Epithelial cell of prostate (primary cell): ENCODE measurements around the gene PSMB7.

Source experiments
- DNase-seq: peaks from one replicate; pipeline ENCODE4 v3.0.0-alpha.2; 2011; ENCODE audit warnings: low read depth, low spot score
- H3K27ac ChIP-seq: fragments of 450-650 bp; 2 replicates; pipeline ENCODE4 v1.5.1; 2017; ENCODE audit warnings: mild to moderate bottlenecking

The PSMB7 gene

GRCh38 chr9:124335320-124335707 is 79.9 kb downstream of the PSMB7 start:
- no peak overlapping the region for H3K27ac ChIP-seq
- DNase-seq: no peak

DNA sequence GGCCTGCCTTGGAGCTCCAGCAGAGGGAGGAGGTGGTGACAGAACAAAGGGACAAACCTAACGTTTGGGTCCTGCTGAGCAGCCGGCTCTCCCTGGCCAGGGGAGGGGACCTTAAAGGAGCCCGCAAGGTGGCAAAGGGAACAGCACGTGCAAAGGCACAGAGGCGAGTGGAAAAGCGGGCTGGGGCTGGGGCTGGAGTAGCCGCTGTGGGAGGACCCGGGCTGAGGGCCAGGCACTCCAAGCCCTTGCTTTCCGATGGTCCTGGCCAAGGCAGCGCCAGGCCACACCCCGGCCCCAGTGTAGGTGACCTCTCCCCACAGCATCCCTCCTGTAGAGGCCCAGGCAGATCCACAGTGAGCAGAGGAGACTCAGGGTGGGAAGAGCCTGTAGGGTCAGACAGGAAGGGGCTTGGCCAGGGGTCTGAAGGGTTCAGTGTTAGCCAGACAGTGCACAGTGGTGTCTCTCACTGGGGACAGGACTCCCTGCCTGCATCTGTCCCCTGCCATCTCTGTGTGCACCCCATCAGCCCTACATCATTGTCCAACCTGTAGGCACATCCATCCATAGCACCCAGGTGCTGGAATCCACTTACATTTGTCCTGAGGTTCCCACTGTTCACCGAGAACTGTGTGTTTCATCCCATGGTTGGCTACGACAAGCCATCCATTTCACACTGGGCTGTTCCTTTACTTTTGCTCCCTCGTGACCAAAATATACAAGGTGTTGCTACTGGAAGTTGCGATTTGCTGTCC is 80.5 kb downstream of the PSMB7 start:
- no peak overlapping the region for H3K27ac ChIP-seq
- DNase-seq: no peak

- DNase-seq: no peak
- no peak overlapping the region for H3K27ac ChIP-seq
These were observed 82.1 kb downstream of the PSMB7 start for GRCh38 chr9:124333203-124333579.

DNA sequence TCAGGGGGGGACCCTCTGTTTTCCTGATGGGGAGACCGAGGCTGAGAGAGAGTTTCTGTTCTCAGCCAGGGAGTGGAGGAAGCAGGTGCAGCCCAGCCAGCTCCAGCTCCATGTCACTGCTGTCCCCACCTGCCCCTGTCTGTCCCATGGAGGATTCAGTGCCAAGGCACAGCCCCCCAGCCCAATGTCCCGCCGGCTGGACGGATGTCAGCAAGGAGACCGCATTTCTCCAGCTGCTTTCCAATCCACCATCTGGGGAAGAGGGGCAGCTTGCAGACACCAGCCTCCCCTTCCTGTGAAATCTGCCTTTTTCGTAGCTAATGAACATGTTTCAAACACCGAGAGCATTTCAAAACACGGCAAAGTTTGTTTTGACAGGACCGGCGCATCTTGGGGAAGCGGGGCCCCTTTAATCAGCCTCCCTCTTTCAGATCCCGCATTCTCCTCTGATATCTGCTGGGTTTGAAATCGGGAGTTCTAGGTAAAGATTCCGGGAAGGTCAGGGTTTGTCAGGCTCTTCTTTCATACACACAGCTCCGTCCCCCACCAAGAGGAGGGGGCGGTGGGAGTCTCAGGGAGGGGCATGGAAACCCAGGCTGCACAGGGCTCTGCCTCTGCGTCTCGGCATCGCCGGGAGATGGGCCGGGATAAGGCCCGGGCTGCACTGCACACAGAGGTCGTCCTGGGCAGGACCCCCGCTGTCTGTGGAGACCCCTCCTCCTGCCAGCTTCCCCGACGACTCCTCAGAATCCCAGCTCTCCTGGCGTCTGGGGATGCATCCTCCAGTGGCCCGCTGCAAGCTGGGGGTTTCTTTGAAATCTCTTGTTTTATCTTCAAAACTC is 82.7 kb downstream of the PSMB7 start:
- H3K27ac ChIP-seq: no peak overlapping the region
- DNase-seq: no peak

GRCh38 chr9:124331580-124331979 is 83.7 kb downstream of the PSMB7 start:
- no peak overlapping the region for H3K27ac ChIP-seq
- DNase-seq: no peak

DNA sequence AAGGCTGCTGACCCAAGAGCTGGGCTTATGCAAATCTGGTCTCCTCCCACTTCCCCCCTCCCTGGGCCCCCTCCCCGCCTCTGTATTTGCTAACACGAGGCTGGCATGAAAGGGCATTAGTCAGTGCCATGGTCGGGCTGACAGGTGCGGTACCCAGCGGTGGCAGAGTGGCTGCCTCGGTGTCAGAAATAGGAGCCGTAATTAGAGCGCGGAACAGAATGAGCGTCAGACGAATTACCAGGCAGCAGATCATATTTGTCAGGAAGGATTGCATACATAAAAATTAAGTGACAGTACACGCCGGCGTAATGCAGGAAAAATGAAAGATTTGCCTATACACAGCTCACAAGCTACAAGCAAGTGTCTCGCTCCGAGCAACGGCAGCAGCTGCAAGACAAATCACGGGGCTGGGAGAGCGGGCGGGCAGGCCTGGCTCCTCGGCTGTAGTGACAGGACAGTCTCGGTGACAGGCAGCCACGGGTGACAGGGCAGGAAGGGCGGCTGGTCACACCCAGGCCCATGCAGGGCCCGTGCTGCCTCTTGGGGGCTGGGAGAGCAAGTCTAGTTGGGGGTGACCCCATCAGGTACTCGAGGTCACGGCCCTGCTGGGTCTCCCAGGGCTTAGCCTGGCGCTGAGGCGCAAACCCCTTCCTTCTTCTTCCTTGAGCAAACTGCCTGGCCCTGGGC is 85.1 kb downstream of the PSMB7 start:
- no peak overlapping the region for H3K27ac ChIP-seq
- DNase-seq: no peak

GRCh38 chr9:124329206-124329792 is 85.9 kb downstream of the PSMB7 start:
- no peak overlapping the region for H3K27ac ChIP-seq
- no peak for DNase-seq

GRCh38 chr9:124328285-124328684 is 87.0 kb downstream of the PSMB7 start:
- no peak overlapping the region for H3K27ac ChIP-seq
- DNase-seq: no peak

- no peak overlapping the region for H3K27ac ChIP-seq
- no peak for DNase-seq
These were observed 87.8 kb downstream of the PSMB7 start for GRCh38 chr9:124327491-124327890.

- DNase-seq: no peak
- no peak overlapping the region for H3K27ac ChIP-seq
These were observed 88.9 kb downstream of the PSMB7 start for GRCh38 chr9:124326378-124326777.

DNA sequence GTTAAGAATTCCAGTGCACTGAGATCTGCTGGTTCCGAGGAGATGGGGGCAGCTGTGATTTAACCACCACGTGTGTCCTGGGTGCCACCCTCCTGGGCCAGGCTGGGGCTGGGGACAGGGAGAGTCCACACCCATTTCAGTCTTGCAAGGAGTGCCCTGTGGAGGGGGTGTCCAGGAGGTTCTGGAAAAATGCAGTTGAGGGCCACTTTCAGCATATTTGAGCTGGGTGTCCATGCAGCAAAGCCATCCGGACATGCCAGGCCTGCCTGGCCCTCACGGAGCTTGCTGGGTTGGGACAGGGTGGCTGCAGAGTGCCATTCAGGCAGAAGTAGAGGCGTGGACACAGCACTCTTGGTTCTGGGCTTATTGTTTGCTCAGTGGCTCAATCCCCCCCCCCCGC is 89.4 kb downstream of the PSMB7 start:
- H3K27ac ChIP-seq: no peak overlapping the region
- DNase-seq: no peak

GRCh38 chr9:124323904-124324303 is 91.3 kb downstream of the PSMB7 start:
- DNase-seq: no peak
- H3K27ac ChIP-seq: no peak overlapping the region

- DNase-seq: no peak
- H3K27ac ChIP-seq: no peak overlapping the region
These were observed 92.4 kb downstream of the PSMB7 start for GRCh38 chr9:124322618-124323432.

DNA sequence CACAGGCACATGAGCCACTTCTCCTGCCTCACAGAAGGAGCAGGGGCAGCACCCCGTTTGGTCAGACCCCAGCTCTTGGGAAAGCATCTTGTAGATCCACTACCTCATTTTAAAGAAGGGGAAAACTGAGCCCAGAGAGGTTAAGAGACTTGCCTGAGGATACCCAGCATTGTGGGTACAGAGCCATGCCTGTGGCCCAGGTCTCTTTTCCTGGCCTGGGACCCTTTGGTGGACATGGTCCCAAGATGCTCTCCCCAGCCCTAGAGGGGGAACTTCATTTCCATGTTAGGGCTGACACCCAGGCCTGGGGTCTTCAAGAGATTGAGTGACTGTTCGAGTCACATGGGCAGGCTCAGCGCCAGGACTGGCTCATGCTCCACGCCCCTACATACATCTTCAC is 93.3 kb downstream of the PSMB7 start:
- no peak for DNase-seq
- no peak overlapping the region for H3K27ac ChIP-seq

DNA sequence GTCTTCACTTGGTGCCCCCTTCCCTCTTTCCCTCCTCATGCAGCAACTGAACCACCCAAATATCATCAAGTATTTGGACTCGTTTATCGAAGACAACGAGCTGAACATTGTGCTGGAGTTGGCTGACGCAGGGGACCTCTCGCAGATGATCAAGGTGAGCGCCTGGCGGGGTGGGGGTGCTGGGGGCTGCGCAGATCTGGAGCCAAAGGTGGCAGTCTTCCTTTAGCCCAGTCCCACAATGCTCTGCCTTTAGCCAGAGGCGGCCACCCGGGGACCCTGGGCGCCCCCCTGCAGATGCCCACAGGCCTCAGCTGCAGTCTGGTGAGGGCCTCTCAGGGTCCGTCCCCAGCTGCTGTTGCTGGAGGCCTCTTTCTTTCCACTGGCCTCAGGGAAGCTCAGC is 93.8 kb downstream of the PSMB7 start:
- DNase-seq: no peak
- H3K27ac ChIP-seq: no peak overlapping the region

DNA sequence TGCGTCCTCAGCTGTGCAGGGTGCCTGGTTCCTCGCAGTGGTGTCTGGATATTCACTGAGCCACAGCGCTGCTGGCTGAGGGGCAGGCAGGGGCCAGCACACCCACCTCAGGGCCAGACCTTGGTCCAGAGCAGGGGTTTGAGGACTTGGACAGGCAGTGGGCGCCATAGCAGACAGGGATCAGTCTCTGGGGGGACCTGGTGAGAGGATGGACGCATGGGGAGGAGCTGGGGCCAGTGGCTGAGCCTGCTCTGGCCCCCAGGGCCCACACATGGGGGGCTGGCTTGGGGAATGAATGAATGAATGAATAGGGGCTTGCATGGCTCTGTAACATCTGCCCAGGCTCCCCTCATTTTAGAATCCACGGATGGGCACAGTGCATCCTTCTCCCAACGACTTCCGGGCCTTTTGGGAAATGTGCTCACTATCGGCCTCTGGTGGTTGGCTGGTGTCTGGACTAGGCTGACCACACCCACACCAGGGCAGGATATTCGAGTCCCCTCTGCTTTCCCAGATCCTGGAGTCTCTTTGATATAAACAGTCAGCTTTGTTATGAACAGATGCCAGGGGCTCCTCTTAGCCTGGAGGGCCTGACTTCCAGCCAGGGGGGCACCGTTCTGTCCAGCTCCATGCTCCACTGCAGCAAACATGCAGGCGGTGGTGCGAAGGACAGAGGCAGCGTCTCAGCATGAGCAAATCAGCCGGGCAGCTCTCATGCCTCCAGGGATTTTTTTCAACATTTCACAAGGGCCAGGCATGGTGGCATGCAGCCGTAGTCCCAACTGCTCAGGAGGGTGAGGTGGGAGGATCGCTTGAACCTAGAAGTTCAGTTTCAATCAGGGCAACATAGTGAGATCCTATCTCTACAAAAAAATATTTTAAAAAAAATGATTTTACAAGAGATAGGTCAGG is 94.9 kb downstream of the PSMB7 start:
- no peak for DNase-seq
- H3K27ac ChIP-seq: no peak overlapping the region

GRCh38 chr9:124315882-124316281 is 99.4 kb downstream of the PSMB7 start:
- no peak for DNase-seq
- H3K27ac ChIP-seq: no peak overlapping the region

DNA sequence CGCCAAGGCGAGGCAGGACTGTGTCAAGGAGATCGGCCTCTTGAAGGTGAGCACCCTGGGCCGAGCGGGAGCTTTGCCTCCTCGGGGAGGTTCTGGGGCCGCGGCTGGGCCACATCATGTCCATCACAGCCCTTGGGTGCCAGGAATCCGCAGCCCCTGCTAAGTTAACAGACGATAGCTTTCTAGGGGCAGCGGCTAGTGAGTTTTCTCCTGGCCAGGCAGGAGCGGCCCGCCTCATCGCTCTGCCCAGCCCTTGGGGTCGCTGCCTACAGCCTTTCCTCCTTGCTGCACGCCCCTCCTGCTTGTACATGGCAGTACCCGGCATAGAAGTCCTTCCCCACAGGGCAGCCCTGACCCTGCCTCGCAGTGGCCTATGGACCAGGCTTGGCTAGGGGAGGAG is 101.3 kb downstream of the PSMB7 start:
- H3K27ac ChIP-seq: no peak overlapping the region
- no peak for DNase-seq
